T-helper 1 cell treated with Interleukin-12 subunit alpha and Interleukin-12 subunit beta and Interleukin-4 antibody, amounts not matched to agents 30 μg/mL and 1 μg/mL, for 36 hours (primary cell): ENCODE results near the gene CHSY1.
"Not testable (repeated sequence)": the region's sequence is repeated elsewhere in the genome, so short reads cannot be mapped to it uniquely, and the experiment has no call there.

ENCODE experiments used
- H3K27ac Mint-ChIP-seq: one replicate; pipeline ENCODE4 v1.8.0; 2021; ENCODE audit warnings: mild to moderate bottlenecking, mixed read lengths
- H3K27me3 Mint-ChIP-seq: one replicate; pipeline ENCODE4 v1.8.0; 2021; ENCODE audit warnings: low read depth, mixed read lengths
- H3K36me3 Mint-ChIP-seq: one replicate; pipeline ENCODE4 v1.8.0; 2021; ENCODE audit warnings: low read depth, mixed read lengths
- H3K4me1 Mint-ChIP-seq: one replicate; pipeline ENCODE4 v1.8.0; 2021; ENCODE audit warnings: low read depth, mixed read lengths
- H3K4me3 Mint-ChIP-seq: one replicate; pipeline ENCODE4 v1.8.0; 2021; ENCODE audit warnings: mild to moderate bottlenecking, moderate library complexity, mixed read lengths
- H3K9me3 Mint-ChIP-seq: one replicate; pipeline ENCODE4 v1.8.0; 2021; ENCODE audit warnings: mixed read lengths

The CHSY1 gene

GRCh38 chr15:101136381-101137268, 115.2 kb downstream of the CHSY1 start:
- peak overlapping the region; percentile 51 for H3K4me3 Mint-ChIP-seq

GRCh38 chr15:101135532-101136166, 116.2 kb downstream of the CHSY1 start:
- Mint-ChIP-seq H3K4me1 (peaks cover 43% of the 10 kb centered on the region), H3K9me3 (peaks cover 11% of the 10 kb centered on the region), H3K27me3 (no peaks in the 10 kb centered on the region), H3K27ac (peak overlapping the region; percentile 50), H3K36me3 (peaks cover 3% of the 10 kb centered on the region), H3K4me3 (peak overlapping the region; percentile 23)

More at GRCh38 chr15:101136381-101137268, 115.2 kb downstream of the CHSY1 start:
- Mint-ChIP-seq H3K9me3 (peaks cover 6% of the 10 kb centered on the region), H3K36me3 (peaks cover 3% of the 10 kb centered on the region), H3K27me3 (no peaks in the 10 kb centered on the region), H3K27ac (peak overlapping the region; percentile 32), H3K4me1 (peaks cover 39% of the 10 kb centered on the region)

DNA sequence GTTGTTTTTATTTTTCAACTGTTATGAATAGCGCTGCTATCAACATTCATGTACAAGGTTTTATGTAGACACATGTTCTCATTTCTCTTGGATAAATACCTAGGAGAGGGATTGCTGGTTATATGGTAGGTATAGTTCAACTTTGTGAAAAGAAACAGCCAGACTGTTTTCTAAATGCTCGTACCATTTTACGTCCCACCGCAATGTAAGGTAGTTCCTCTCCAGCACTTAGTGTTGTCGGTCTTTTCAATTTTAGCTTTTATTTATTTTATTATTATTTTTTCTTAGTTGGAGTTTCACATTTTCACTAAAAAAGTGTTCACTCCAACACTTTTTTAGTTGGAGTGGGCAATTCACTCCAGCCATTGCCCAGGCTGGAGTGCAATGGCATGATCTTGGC, 117.1 kb downstream of the CHSY1 start:
- Mint-ChIP-seq H3K27me3 (no peaks in the 10 kb centered on the region), H3K36me3 (peaks cover 7% of the 10 kb centered on the region), H3K27ac (no peak overlapping the region), H3K4me1 (peaks cover 47% of the 10 kb centered on the region), H3K4me3 (no peak overlapping the region), H3K9me3 (peaks cover 11% of the 10 kb centered on the region)

GRCh38 chr15:101133751-101134261, 118.0 kb downstream of the CHSY1 start:
- Mint-ChIP-seq H3K36me3 (peaks cover 7% of the 10 kb centered on the region), H3K4me1 (peaks cover 50% of the 10 kb centered on the region), H3K4me3 (no peak overlapping the region), H3K27ac (no peak overlapping the region), H3K9me3 (peaks cover 11% of the 10 kb centered on the region), H3K27me3 (no peaks in the 10 kb centered on the region)

DNA sequence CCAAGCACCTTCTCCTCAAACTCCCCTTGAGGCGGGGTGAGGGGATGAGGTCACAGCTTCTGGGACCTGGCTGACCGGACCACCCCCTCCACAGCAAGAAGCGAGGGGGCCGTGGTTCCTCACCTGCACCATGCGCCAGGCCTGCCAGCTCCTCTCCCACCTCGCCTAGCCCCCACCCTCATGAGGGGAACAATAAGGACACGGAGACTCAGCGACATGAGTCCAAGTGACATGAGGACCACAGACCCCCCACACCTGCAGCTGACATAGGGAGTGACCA, 118.7 kb downstream of the CHSY1 start:
- Mint-ChIP-seq H3K4me3 (no peak overlapping the region), H3K9me3 (peaks cover 11% of the 10 kb centered on the region), H3K4me1 (peaks cover 50% of the 10 kb centered on the region), H3K27me3 (no peaks in the 10 kb centered on the region), H3K27ac (no peak overlapping the region), H3K36me3 (peaks cover 10% of the 10 kb centered on the region)

GRCh38 chr15:101132390-101133180, 119.3 kb downstream of the CHSY1 start:
- Mint-ChIP-seq H3K9me3 (peaks cover 11% of the 10 kb centered on the region), H3K27me3 (no peaks in the 10 kb centered on the region), H3K4me3 (no peak overlapping the region), H3K4me1 (peaks cover 53% of the 10 kb centered on the region), H3K27ac (no peak overlapping the region), H3K36me3 (peaks cover 14% of the 10 kb centered on the region)

DNA sequence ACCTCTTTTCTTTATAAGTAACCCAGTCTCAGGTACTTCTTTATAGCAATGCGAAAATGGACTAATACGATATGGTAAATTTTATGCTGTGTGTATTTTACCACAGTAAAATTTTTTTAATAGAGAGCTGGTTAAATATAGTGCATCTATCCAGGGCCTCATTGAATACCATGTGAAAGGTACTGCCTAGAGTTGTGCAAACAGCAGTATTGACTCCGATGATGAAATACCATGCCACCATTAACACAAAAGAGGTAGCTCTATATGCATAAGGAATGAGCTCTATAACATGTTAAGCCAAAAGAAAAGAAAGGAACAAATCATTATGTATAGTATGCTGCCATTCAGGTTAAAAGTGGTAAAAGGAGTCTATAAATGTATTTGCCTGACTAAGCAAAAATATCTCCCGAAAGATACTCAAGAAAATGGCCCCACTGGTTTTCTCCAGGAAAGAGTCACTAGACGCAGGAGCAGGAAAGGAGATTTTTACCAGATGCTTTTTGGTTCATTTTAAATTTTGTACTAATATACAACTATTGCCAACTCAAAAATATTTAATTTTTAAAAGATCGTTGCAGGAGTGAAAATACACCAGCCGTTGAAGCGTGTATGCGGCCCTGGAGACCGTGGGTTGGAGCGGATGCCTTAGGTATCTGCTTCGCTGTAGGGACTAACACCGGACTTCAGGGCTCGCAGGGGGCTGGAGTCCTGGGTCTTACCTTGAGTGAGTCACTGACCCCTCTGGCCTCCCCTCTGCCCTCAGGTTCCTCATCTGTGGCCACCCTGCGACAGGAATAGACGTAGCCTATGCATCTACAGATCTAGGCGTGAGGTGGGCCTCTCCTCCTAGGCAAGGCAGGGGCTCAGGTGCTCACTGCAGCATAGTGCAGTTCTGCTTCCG, 120.1 kb downstream of the CHSY1 start:
- H3K27ac Mint-ChIP-seq = no peak overlapping the region

DNA sequence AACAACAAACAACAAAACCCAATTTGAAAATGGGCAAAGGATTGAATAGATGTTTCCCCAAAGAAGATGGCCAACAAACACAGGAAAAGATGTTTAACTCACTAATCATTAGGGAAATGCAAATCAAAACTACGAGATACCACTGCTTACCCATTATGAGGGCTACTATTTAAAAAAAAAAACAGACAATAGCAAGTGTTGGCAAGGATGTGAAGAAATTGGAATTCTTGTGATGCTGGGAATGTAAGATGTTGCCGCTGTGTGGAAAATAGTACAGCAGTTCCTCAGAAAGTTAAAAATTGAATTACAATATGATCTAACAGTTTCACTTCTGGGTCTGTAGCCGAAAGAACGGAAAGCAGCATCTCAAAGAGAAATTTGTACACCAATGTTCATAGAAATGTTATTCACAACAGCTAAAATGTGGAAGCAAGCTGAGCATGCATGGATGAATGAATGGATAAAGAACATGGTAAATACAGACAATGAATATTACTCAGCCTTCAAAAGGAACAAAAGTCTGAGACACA, 121.9 kb downstream of the CHSY1 start:
- Mint-ChIP-seq H3K27me3 (no peaks in the 10 kb centered on the region), H3K4me3 (no peak overlapping the region), H3K4me1 (peaks cover 53% of the 10 kb centered on the region), H3K36me3 (peaks cover 16% of the 10 kb centered on the region), H3K9me3 (peaks cover 11% of the 10 kb centered on the region), H3K27ac (no peak overlapping the region)

More for the DNA sequence above, 120.1 kb downstream of the CHSY1 start:
- H3K9me3 Mint-ChIP-seq = peaks cover 11% of the 10 kb centered on the region
- peaks cover 53% of the 10 kb centered on the region for H3K4me1 Mint-ChIP-seq
- H3K4me3 Mint-ChIP-seq = no peak overlapping the region
- H3K27me3 Mint-ChIP-seq = no peaks in the 10 kb centered on the region
- peaks cover 16% of the 10 kb centered on the region for H3K36me3 Mint-ChIP-seq

DNA sequence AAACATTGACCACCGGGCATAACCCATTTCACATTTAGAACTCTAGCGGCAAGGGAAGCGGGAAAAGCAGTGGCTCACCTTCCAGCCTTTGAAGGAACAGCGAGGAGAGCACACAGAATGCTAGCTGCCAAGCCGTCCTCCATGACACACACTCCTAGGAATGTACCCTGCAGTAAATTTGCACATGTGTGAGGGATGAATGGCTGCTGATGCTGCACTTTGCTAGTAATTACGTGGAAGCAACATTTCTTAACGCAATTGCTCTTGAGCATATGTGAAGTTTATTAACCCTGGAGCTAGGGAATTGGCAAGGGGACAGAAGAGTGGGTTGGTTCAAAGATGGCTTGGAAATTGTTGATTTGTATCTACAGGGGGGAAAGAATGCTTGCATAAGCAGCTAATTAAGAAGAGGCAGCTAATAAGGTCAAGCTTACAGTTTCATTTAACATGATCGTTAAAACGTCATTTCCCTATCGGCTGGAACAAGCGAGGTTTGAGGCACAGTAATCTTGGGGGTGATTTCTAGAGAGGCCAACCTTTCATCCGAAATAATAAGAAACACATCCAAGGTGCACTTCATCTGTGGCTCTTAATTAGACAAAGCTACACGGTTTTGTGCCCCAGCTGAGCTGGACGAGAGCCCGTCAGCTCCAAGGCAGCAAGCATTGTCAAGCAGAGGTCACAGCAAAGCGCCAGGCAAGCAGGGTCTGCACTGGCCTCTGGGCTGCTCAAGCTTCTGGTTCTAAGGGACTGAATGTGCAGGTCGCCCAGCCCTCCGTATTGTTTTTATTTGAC, 123.4 kb downstream of the CHSY1 start:
- H3K9me3 Mint-ChIP-seq = peaks cover 6% of the 10 kb centered on the region
- H3K4me1 Mint-ChIP-seq = peaks cover 61% of the 10 kb centered on the region
- peaks cover 13% of the 10 kb centered on the region for H3K36me3 Mint-ChIP-seq
- H3K27ac Mint-ChIP-seq = peak overlapping the region; percentile 96
- H3K4me3 Mint-ChIP-seq = no peak overlapping the region
- H3K27me3 Mint-ChIP-seq = no peaks in the 10 kb centered on the region

GRCh38 chr15:101127506-101128076, 124.3 kb downstream of the CHSY1 start:
- Mint-ChIP-seq H3K27ac (peak overlapping the region; percentile 96), H3K27me3 (no peaks in the 10 kb centered on the region), H3K36me3 (peaks cover 13% of the 10 kb centered on the region), H3K4me1 (peaks cover 67% of the 10 kb centered on the region), H3K9me3 (peaks cover 6% of the 10 kb centered on the region), H3K4me3 (peak overlapping the region; percentile 70)

- H3K36me3 Mint-ChIP-seq = peaks cover 13% of the 10 kb centered on the region
- peak overlapping the region; percentile 70 for H3K4me3 Mint-ChIP-seq
- peaks cover 6% of the 10 kb centered on the region for H3K9me3 Mint-ChIP-seq
- no peaks in the 10 kb centered on the region for H3K27me3 Mint-ChIP-seq
- H3K27ac Mint-ChIP-seq = peak overlapping the region; percentile 96
- H3K4me1 Mint-ChIP-seq = peaks cover 73% of the 10 kb centered on the region
Measured at GRCh38 chr15:101126618-101127505, 125.0 kb downstream of the CHSY1 start.

DNA sequence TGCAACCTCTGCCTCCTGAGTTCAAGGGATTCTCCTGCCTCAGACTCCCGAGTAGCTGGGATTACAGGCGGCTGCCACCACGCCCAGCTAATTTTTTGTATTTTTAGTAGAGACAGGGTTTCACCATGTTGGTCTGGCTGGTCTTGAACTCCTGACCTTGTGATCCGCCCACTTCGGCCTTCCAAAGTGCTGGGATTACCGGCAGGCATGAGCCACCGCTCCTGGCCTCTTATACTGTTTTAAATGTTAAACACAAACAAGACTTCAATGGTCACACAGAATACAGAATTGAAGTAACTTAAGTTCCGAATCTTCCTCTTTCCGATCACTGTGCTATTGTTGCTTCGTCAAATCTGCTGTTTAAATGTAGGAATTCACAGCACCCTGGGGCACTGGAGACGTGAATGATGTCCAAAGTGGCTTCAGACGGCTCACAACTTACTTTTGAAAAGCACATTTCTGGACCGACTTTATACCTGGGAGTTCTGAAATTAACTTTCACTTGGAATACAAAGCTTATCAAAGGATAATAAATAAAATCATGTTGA, 125.9 kb downstream of the CHSY1 start:
- peak overlapping the region; percentile 96 for H3K27ac Mint-ChIP-seq
- not testable (repeated sequence) for H3K27me3 Mint-ChIP-seq, H3K9me3 Mint-ChIP-seq
- peaks cover 13% of the 10 kb centered on the region for H3K36me3 Mint-ChIP-seq
- H3K4me3 Mint-ChIP-seq = peak overlapping the region; percentile 70
- H3K4me1 Mint-ChIP-seq = peaks cover 73% of the 10 kb centered on the region
